NCI-H2196 treated with DMSO at 0.1 percent for 48 hours (cell line): ENCODE results near the gene HP1BP3.
A peak's percentile ranks its signal among the peaks of the same experiment; 100 is the strongest.
"Not testable (repeated sequence)": the region's sequence is repeated elsewhere in the genome, so short reads cannot be mapped to it uniquely, and the experiment has no call there.

Source experiments
- DNase-seq: peaks from one replicate; lab custom pipeline; 2025; ENCODE audit not compliant: unreplicated experiment; lab: John Stamatoyannopoulos, UW

The HP1BP3 gene, protein sequence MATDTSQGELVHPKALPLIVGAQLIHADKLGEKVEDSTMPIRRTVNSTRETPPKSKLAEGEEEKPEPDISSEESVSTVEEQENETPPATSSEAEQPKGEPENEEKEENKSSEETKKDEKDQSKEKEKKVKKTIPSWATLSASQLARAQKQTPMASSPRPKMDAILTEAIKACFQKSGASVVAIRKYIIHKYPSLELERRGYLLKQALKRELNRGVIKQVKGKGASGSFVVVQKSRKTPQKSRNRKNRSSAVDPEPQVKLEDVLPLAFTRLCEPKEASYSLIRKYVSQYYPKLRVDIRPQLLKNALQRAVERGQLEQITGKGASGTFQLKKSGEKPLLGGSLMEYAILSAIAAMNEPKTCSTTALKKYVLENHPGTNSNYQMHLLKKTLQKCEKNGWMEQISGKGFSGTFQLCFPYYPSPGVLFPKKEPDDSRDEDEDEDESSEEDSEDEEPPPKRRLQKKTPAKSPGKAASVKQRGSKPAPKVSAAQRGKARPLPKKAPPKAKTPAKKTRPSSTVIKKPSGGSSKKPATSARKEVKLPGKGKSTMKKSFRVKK

DNA sequence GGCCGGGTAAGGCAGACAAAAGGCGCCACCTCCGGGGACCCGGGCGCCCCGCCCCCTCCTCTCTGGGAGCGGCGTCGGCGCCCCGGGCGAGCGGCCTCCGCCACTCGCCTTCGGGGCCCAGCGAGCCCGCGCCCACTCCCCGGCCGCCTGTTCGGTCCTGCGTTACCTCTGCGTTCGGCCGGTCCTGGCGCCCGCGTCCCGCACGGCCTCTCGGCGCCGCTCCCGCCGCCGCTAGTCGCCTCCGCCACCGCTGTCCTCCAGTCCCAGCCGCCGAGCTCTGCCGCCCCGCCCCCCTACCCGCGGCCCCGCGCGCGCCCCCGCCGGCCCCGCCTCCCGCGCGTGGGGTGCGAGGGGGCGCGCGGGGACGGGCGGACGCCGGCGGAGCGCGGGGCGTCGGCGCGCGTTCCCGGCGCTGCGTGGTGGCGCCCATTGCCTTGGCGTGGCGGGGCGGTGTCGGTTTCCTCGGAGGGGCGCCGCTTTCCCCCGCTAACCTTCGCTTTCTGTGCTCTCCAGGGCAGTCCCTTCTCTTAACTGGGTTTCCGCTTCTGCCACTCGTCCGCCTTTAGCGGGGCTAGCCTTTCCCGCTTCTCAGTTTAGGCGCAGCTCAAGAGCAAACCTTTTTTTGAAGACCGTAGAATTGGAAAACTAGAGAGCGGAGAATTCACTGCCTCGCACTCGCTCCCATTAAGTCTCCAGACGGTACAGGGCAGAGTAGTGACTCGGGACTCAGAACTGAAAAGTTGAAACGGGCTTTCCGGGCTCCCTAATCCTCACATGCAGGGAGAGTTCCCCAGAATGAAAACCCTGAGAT, at the start of gene HP1BP3:
Gene HP1BP3, minus strand, starts transcription at position 279 of the 811 bp plus-strand sequence. CDS start 6,867 bp downstream, outside the sequence.
- peak; percentile 54 for DNase-seq

GRCh38 chr1:20836230-20836629, 49.1 kb upstream of the HP1BP3 start:
- no peak for DNase-seq

GRCh38 chr1:20834780-20835179, 47.7 kb upstream of the HP1BP3 start:
- DNase-seq: no peak

GRCh38 chr1:20834192-20834591, 47.1 kb upstream of the HP1BP3 start:
- DNase-seq: no peak

DNA sequence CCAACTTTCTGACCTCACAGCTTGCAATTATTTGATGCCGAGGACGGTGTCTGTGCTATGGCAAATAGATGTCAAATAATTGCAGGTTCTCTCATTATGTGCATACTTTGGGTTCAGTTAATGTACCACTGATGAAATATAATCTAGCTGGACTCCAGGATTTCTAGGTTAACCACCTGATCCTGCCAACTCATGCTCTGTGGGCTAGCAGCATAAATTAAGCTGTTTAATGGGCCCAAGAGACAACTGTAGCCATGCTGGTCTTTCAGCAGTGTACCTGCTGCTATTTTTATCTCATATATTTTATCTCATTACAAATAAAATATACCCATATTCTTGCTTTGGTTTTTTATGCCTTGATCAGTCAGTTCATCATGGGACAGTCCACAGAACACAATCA, 43.3 kb upstream of the HP1BP3 start:
- DNase-seq: no peak

DNA sequence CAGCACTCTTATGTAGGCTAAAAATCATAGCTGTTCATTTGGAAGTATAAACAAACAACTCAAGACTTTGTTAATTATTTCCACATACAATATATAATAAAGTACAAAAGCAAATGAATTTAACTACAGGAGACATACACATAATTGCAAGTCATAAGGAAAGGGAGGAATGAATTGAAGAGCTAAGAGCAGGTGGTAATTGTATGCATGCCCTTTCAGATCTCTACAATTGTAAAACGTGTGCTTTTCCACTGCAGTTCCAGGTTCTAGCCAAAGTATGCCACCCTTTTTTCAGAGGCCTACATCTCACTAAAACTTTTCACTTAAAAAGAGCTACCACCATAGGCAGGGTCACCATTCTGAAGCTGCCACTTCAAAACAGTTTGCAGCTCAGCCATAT, 42.8 kb upstream of the HP1BP3 start:
- DNase-seq: no peak

GRCh38 chr1:20829531-20829930, 42.4 kb upstream of the HP1BP3 start:
- no peak for DNase-seq

DNA sequence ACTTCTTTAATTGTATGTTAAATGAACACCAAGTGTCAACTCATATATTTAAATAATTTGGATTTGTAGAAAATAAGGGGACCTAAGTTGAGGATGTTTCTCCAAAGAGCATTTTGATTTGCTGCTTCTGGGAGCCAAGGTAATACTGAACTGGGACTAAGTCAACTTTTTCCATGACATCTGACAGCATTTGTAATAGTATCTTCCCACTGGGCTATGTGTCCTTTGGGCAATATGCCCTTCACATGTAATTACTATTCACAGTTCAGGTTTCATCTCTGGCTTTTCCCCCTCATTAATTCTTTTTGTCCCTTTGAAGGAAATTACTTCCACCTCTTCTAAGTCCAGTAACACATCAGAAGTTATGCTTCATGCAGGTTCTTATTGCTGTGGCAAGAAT, 36.7 kb upstream of the HP1BP3 start:
- no peak for DNase-seq

DNA sequence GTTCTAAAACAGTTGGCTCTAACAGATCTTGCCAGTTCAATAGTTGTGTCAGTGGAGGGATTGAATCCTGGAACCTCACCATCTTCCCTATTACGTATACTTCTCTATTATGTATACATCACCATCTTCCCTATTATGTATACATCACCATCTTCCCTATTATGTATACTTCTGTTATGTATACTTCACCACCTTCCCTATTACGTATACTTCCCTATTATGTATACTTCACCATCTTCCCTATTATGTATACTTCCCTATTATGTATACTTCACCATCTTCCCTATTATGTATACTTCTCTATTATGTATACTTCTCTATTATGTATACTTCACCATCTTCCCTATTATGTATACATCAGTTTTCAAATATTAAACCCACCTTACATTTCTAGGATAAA, 34.4 kb upstream of the HP1BP3 start:
- DNase-seq: no peak

DNA sequence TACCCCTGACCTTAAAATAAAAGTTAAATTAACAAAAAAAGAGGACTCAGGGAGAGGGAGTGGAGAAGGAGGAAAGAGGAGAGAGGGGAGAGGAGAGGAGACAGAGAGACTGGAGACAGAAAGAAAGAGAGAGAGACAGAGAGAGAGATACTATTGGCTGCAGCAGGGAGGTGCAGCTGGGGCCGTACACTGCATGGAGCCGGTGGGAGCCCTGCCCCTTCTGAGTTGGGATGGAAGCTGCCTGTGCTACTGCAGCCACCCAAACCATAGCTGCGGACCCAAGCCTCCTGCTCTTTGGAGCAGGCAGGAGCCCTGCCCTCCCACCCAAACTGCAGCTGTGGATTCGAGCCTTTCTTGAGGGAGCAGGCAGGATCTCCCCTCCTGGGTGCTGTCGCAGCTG, 32.7 kb upstream of the HP1BP3 start:
- no peak for DNase-seq

GRCh38 chr1:20814534-20814871, 27.4 kb upstream of the HP1BP3 start:
- DNase-seq: no peak

GRCh38 chr1:20811916-20812315, 24.8 kb upstream of the HP1BP3 start:
- no peak for DNase-seq

DNA sequence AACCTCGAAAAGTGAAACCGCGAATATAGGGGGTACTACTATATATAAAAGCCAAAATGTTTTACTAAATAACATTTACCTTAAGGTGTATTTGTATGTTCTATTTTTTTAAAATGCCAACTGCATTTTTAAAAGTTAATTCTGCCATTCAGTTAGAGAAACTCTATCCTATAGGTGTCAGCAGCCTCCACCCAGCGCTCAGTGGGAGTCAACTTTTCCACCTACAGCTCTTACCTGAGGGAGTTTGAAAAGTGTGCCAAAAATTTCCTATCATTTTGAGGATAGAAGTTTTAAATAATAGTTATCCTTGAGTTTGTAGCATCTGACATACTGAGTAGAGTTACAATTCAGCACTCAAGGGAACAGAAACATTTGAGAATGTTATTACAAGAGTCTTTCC, 6.1 kb upstream of the HP1BP3 start:
- no peak for DNase-seq

- no peak for DNase-seq
These were observed 5.1 kb upstream of the HP1BP3 start for GRCh38 chr1:20792196-20792595.

DNA sequence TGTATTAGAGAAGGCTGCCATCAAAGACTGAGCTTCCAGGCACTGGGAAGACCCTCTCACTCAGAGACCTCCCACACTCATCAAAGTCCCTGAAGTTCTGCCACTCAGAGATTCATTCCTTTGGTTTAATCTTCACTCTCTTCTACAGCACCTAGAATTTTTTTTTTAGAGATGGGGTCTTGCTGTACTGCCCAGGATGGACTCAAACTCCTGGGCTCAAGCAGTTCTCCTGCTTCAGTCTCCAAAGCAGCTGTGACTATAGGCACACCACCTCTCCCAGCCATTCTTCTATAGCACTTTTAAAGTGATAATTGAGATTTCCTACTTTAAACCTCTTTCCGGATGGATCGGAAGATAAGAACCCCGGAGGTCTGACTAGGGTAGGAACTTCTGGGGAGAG, 3.7 kb upstream of the HP1BP3 start:
- no peak for DNase-seq

DNA sequence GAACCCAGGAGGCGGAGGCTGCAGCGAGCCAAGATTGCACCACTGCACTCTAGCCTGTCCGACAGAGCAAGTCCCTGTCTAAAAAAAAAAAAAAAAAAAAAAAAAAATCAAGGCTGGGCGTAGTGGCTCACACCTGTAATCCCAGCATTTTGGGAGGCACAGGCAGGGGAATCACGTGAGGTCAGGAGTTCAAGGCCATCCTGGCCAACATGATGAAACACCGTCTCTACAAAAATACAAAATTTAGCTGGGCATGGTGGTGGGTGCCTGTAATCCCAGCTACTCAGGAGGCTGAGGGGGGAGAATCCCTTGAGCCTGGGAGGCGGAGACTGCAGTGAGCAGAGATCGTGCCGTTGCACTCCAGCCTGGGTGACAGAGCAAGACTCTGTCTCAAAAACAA, 2.5 kb upstream of the HP1BP3 start:
- not testable (repeated sequence) for DNase-seq

- DNase-seq: no peak
These were observed 1.0 kb upstream of the HP1BP3 start for GRCh38 chr1:20787840-20788795.

GRCh38 chr1:20786253-20787028, 666 bp downstream of the HP1BP3 start:
- peak; percentile 92 for DNase-seq

GRCh38 chr1:20785907-20786252, 1.2 kb downstream of the HP1BP3 start:
- no peak for DNase-seq

- DNase-seq: no peak
These were observed 11.4 kb downstream of the HP1BP3 start for GRCh38 chr1:20775700-20776099.
